Fibroblast of skin of abdomen (primary cell): ENCODE results near the gene PTCH1. TPM values are rescaled to one million over a fixed set of nuclear protein-coding genes. Genes with fewer than 3 reads are reported as not detected.
A peak's percentile ranks its signal among the peaks of the same experiment; 100 is the strongest.

Source experiments
- DNase-seq: peaks from one replicate; pipeline ENCODE4 v3.0.0-alpha.2; 2013
- polyA plus RNA-seq, 2 experiments: library from polyadenylated mRNA; unstranded; fragments of 120-200 nt; gene quantifications; one replicate each; pipeline ENCODE4 v1.2.1, GENCODE V29; 2013; ENCODE audit not compliant: insufficient read length in 2 of 2

PTCH1 gene
- 7.4 TPM for polyA plus RNA-seq (2013, experiment 1 of 2; ENCODE audit: insufficient read length)
- polyA plus RNA-seq (2013, experiment 2 of 2; ENCODE audit: insufficient read length): 6.8 TPM

- DNase-seq: peak; percentile 54
These were observed at the start of gene PTCH1 for GRCh38 chr9:95516734-95517558. TSS of gene PTCH1 (minus strand) at chr9:95516971.

GRCh38 chr9:95565982-95566381 lies 49.2 kb upstream of the PTCH1 start:
- no peak for DNase-seq

- no peak for DNase-seq
These were observed 45.1 kb upstream of the PTCH1 start for GRCh38 chr9:95561913-95562312.

- no peak for DNase-seq
These were observed 40.4 kb upstream of the PTCH1 start for GRCh38 chr9:95557142-95557541.

- DNase-seq: no peak
These were observed 39.8 kb upstream of the PTCH1 start for GRCh38 chr9:95556521-95556920.

GRCh38 chr9:95552814-95553546 lies 36.2 kb upstream of the PTCH1 start:
- peak; percentile 26 for DNase-seq

- DNase-seq: no peak
These were observed 35.5 kb upstream of the PTCH1 start for GRCh38 chr9:95552255-95552654.

- no peak for DNase-seq
These were observed 34.6 kb upstream of the PTCH1 start for GRCh38 chr9:95551406-95551805.

GRCh38 chr9:95545831-95546567 lies 29.2 kb upstream of the PTCH1 start:
- DNase-seq: no peak

- DNase-seq: no peak
These were observed 17.4 kb upstream of the PTCH1 start for GRCh38 chr9:95533996-95534680.

GRCh38 chr9:95529910-95530309 lies 13.1 kb upstream of the PTCH1 start:
- DNase-seq: no peak

- no peak for DNase-seq
These were observed 12.2 kb upstream of the PTCH1 start for GRCh38 chr9:95528908-95529502.

- DNase-seq: no peak
These were observed 6.2 kb upstream of the PTCH1 start for GRCh38 chr9:95522871-95523370.

- DNase-seq: no peak
These were observed 4.9 kb upstream of the PTCH1 start for GRCh38 chr9:95521699-95522098.

- no peak for DNase-seq
These were observed 1.0 kb upstream of the PTCH1 start for GRCh38 chr9:95517559-95518425.

GRCh38 chr9:95516221-95516733 lies 494 bp downstream of the PTCH1 start:
- DNase-seq: no peak

- no peak for DNase-seq
These were observed 1.3 kb downstream of the PTCH1 start for GRCh38 chr9:95515272-95516113.

- no peak for DNase-seq
These were observed 2.4 kb downstream of the PTCH1 start for GRCh38 chr9:95514342-95514741.

- DNase-seq: no peak
These were observed 3.1 kb downstream of the PTCH1 start for GRCh38 chr9:95513711-95514110.

- peak; percentile 36 for DNase-seq
These were observed 4.1 kb downstream of the PTCH1 start for GRCh38 chr9:95512709-95513095.
